ENCODE results near the gene SART3. TPM values are rescaled to one million over a fixed set of nuclear protein-coding genes. Genes with fewer than 3 reads are reported as not detected.

Gene SART3
- polyA plus RNA-seq, 1 of the 3 experiments (the other 2 are of a cell fraction), result 28.9 TPM

DNA sequence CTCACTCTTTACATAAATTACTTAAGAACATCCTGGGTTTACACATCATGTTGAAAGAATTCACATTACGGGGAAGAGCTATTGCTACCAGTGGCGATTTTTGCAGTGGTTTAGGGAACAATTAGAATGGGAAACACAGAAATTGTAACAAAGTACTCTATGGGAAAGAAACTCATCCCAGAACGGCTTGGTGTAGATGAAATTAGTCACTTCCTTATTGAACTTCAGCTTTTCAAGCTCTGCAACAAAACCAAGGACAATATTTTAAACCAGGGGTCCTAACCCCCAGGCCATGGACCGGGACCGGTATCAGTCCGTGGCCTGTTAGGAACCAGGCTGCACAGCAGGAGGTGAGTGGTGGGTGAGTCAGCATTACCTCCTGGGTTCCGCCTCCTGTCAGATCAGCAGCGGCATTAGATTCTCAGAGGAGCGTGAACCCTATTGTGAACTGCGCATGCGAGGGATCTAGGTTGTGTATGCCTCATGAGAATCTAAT is 78.2 kb downstream of the SART3 start:
- Histone ChIP-seq H3K9ac (no peak overlapping the region), H3K79me2 (ENCODE audit: insufficient read depth) (no peaks in the 10 kb centered on the region), H3K4me3 (ENCODE audit: low read depth in 2 of 2, low read length in 1 of 2) (no peak overlapping the region), H3K27ac (ENCODE audit: low read depth in 2 of 2, low read length in 1 of 2) (no peak overlapping the region), H3K27me3 (ENCODE audit: insufficient read depth) (no peaks in the 10 kb centered on the region), H2AFZ (ENCODE audit: low read depth) (no peak overlapping the region), H3K4me1 (ENCODE audit: control insufficient read depth in 1 of 2, insufficient read depth in 2 of 2, low read depth in 1 of 2, low read length in 1 of 2) (peaks cover 0 to 7% of the 10 kb centered on the region in 2 experiments; a peak in 1 of 4 replicates), H3K9me3 (no peaks in the 10 kb centered on the region), H3K4me2 (no peak overlapping the region), H3K36me3 (replicated peaks in 1 of 2; ENCODE audit: control insufficient read depth in 1 of 2, insufficient read depth in 2 of 2, low read length in 1 of 2) (no peaks in the 10 kb centered on the region), H3K9me2 (no peaks in the 10 kb centered on the region), H3F3A (replicated peaks; ENCODE audit: insufficient read depth) (no peaks in the 10 kb centered on the region), H4K20me1 (ENCODE audit: insufficient read depth) (no peaks in the 10 kb centered on the region)
- ChIA-PET CTCF (interaction anchor here (1.0 to 2.0 kb wide), 5 partner anchors 10 to 245 kb away, joined by 3 to 8 read pairs (median 3); no protein-coding TSS in a partner anchor), POLR2A (no interaction called here)
- TF ChIP-seq POLR2AphosphoS5 (IDR thresholded peaks at IDR 0.05; ENCODE audit: low read depth, low read length), result no peak
- TF ChIP-seq SIN3A (IDR thresholded peaks at IDR 0.05; ENCODE audit: borderline replicate concordance, low read depth, low read length), result no peak
- TF ChIP-seq, protein P1, sequence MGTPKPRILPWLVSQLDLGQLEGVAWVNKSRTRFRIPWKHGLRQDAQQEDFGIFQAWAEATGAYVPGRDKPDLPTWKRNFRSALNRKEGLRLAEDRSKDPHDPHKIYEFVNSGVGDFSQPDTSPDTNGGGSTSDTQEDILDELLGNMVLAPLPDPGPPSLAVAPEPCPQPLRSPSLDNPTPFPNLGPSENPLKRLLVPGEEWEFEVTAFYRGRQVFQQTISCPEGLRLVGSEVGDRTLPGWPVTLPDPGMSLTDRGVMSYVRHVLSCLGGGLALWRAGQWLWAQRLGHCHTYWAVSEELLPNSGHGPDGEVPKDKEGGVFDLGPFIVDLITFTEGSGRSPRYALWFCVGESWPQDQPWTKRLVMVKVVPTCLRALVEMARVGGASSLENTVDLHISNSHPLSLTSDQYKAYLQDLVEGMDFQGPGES (IDR thresholded peaks at IDR 0.05; ENCODE audit: low read depth, low read length), result no peak
- TF ChIP-seq EP300 (IDR thresholded peaks at IDR 0.05; ENCODE audit: borderline replicate concordance in 1 of 2, low read depth in 1 of 2, low read length in 1 of 2), result no peak
- TF ChIP-seq CHD2 (IDR thresholded peaks at IDR 0.05; ENCODE audit: low read length, partially characterized antibody), result no peak
- TF ChIP-seq, protein P2, sequence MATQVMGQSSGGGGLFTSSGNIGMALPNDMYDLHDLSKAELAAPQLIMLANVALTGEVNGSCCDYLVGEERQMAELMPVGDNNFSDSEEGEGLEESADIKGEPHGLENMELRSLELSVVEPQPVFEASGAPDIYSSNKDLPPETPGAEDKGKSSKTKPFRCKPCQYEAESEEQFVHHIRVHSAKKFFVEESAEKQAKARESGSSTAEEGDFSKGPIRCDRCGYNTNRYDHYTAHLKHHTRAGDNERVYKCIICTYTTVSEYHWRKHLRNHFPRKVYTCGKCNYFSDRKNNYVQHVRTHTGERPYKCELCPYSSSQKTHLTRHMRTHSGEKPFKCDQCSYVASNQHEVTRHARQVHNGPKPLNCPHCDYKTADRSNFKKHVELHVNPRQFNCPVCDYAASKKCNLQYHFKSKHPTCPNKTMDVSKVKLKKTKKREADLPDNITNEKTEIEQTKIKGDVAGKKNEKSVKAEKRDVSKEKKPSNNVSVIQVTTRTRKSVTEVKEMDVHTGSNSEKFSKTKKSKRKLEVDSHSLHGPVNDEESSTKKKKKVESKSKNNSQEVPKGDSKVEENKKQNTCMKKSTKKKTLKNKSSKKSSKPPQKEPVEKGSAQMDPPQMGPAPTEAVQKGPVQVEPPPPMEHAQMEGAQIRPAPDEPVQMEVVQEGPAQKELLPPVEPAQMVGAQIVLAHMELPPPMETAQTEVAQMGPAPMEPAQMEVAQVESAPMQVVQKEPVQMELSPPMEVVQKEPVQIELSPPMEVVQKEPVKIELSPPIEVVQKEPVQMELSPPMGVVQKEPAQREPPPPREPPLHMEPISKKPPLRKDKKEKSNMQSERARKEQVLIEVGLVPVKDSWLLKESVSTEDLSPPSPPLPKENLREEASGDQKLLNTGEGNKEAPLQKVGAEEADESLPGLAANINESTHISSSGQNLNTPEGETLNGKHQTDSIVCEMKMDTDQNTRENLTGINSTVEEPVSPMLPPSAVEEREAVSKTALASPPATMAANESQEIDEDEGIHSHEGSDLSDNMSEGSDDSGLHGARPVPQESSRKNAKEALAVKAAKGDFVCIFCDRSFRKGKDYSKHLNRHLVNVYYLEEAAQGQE (IDR thresholded peaks at IDR 0.05; ENCODE audit: low read depth, low read length), result no peak
- TF ChIP-seq NRF1 (IDR thresholded peaks at IDR 0.05; ENCODE audit: low read depth, low read length), result no peak
- TF ChIP-seq YY1 (IDR thresholded peaks at IDR 0.05; ENCODE audit: low read depth), result no peak
- TF ChIP-seq RXRA (IDR thresholded peaks at IDR 0.05; ENCODE audit: borderline replicate concordance, low read depth), result no peak
- DNase-seq, result no peak
- 42% methylated on average over 11 of the region's 11 CpGs for WGBS (ENCODE audit: low lambda C conversion rate)

- no peak overlapping the region for H3K9ac ChIP-seq
- no peak for TF ChIP-seq SIN3A (IDR thresholded peaks at IDR 0.05; ENCODE audit: borderline replicate concordance, low read depth, low read length)
- TF ChIP-seq, protein P3, sequence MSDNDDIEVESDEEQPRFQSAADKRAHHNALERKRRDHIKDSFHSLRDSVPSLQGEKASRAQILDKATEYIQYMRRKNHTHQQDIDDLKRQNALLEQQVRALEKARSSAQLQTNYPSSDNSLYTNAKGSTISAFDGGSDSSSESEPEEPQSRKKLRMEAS (IDR thresholded peaks at IDR 0.05; ENCODE audit: low read depth), result no peak
- no peak for TF ChIP-seq ELF1 (IDR thresholded peaks at IDR 0.05)
- TF ChIP-seq RAD21 (IDR thresholded peaks at IDR 0.05; ENCODE audit: low read length), result no peak
- TF ChIP-seq POLR2AphosphoS5 (IDR thresholded peaks at IDR 0.05; ENCODE audit: low read depth, low read length), result no peak
- TF ChIP-seq, protein P1 (IDR thresholded peaks at IDR 0.05; ENCODE audit: low read depth, low read length), result no peak
- no peak for TF ChIP-seq YY1 (IDR thresholded peaks at IDR 0.05; ENCODE audit: low read depth)
- TF ChIP-seq NFIC (IDR thresholded peaks at IDR 0.05; ENCODE audit: borderline replicate concordance), result no peak
- no peak for TF ChIP-seq NRF1 (IDR thresholded peaks at IDR 0.05; ENCODE audit: low read depth, low read length)
- no peaks in the 10 kb centered on the region for H3F3A ChIP-seq (replicated peaks; ENCODE audit: insufficient read depth)
- H3K4me2 ChIP-seq, result no peak overlapping the region
- H3K4me3 ChIP-seq (ENCODE audit: low read depth in 2 of 2, low read length in 1 of 2), result no peak overlapping the region
- no peaks in the 10 kb centered on the region for H3K9me3 ChIP-seq
- no peaks in the 10 kb centered on the region for H3K9me2 ChIP-seq
- no peaks in the 10 kb centered on the region for H4K20me1 ChIP-seq (ENCODE audit: insufficient read depth)
- no peaks in the 10 kb centered on the region for H3K27me3 ChIP-seq (ENCODE audit: insufficient read depth)
- peaks cover 0 to 20% of the 10 kb centered on the region in 2 experiments; a peak in 1 of 4 replicates for H3K4me1 ChIP-seq (ENCODE audit: control insufficient read depth in 1 of 2, insufficient read depth in 2 of 2, low read depth in 1 of 2, low read length in 1 of 2)
- no peaks in the 10 kb centered on the region for H3K36me3 ChIP-seq (replicated peaks in 1 of 2; ENCODE audit: control insufficient read depth in 1 of 2, insufficient read depth in 2 of 2, low read length in 1 of 2)
- ChIA-PET POLR2A (no interaction called here), CTCF (interaction anchor here (1.4 to 2.1 kb wide), 3 partner anchors 16 to 487 kb away, joined by 3 to 6 read pairs (median 4); no protein-coding TSS in a partner anchor)
- no peaks in the 10 kb centered on the region for H3K79me2 ChIP-seq (ENCODE audit: insufficient read depth)
- no peak overlapping the region for H3K27ac ChIP-seq (ENCODE audit: low read depth in 2 of 2, low read length in 1 of 2)
- no peak overlapping the region for H2AFZ ChIP-seq (ENCODE audit: low read depth)
- no peak for DNase-seq
- WGBS (ENCODE audit: low lambda C conversion rate), result 45% methylated on average over 5 of the region's 6 CpGs
Observed at GRCh38 chr12:108479364-108480070, 81.5 kb downstream of the SART3 start.
